HFFc6 (cell line): ENCODE results near the gene RAD51B. TPM values are rescaled to one million over a fixed set of nuclear protein-coding genes. Genes with fewer than 3 reads are reported as not detected.

Experiments
- DNase-seq: peaks from one replicate; pipeline ENCODE4 v3.0.0-alpha.2; 2018
- H3K27ac Mint-ChIP-seq: 2 replicates; pipeline ENCODE4 v1.8.0; 2020; ENCODE audit warnings: mild to moderate bottlenecking, mixed read lengths
- H3K27me3 Mint-ChIP-seq: 2 replicates; pipeline ENCODE4 v1.8.0; 2021; ENCODE audit warnings: mild to moderate bottlenecking, moderate library complexity, mixed read lengths; ENCODE audit not compliant: insufficient read depth
- H3K36me3 Mint-ChIP-seq: 2 replicates; pipeline ENCODE4 v1.8.0; 2021; ENCODE audit warnings: low read depth, mixed read lengths
- H3K4me1 Mint-ChIP-seq: 2 replicates; pipeline ENCODE4 v1.8.0; 2020; ENCODE audit warnings: low read depth, mixed read lengths
- H3K4me3 Mint-ChIP-seq: 2 replicates; pipeline ENCODE4 v1.8.0; 2020; ENCODE audit warnings: mild to moderate bottlenecking, moderate library complexity, mixed read lengths
- H3K9me3 Mint-ChIP-seq: 2 replicates; pipeline ENCODE4 v1.8.0; 2020; ENCODE audit warnings: mild to moderate bottlenecking, mixed read lengths
- total RNA-seq, 6 experiments: library from RNA; stranded (reverse); fragmentation: NEBNext Ultra II Directional; extraction: Animal tissue kit (Norgen Biotek cat#: 25700); gene quantifications; 2 replicates in 1 of 6; 3 replicates in 5 of 6; pipeline ENCODE4 v1.2.3, GENCODE V29; 2021
- TF ChIP-seq, protein P1 (sequence below): fragments of 200-600 bp; sonication (generic); IDR thresholded peaks from 2 replicates; pipeline ENCODE4 v1.5.0; 2021; ENCODE audit warnings: antibody characterized with exemption, mild to moderate bottlenecking

RAD51B gene
- total RNA-seq, 6 experiments from 2014 or later: 7.1 to 12.4 (median 9.6) TPM

DNA sequence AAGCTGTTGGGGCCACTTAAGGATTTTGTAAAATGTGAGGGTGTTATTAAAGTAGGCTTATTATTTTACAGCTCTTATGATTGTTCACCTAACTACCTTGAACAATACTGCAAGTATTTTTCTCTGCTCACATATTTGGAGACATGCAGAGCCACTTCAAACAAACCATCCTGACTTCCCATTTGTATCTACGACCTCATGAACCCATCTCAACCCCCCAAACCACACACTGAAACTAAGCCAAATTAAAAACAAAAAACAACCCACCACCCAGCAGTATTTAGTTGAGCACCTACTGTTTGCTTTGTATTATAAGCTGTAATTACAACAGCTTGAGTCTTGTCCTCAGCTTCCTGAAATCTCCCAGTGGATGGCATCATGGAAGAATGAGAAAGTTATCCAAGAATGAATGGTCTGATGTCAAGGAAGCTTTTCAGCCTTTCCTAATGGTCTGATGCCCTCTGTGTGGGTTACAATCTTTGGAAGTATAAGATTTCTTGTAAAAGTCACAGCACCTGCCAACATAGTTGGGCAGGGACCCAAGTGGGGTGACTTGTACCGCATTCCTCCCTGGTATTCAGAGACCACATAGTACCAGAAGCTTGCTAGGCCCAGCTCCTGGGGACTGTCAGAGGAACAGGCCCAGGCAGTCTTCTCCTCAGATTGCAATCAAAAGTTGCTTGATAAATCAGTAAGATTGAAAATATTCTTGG, 556.6 kb downstream of the RAD51B start:
- Mint-ChIP-seq H3K27ac (no peak overlapping the region), H3K27me3 (no peaks in the 10 kb centered on the region; the same call in 1 of the 2 replicates), H3K4me1 (peaks cover 37% of the 10 kb centered on the region), H3K36me3 (no peaks in the 10 kb centered on the region), H3K9me3 (no peaks in the 10 kb centered on the region), H3K4me3 (no peak overlapping the region)
- TF ChIP-seq, protein P1, sequence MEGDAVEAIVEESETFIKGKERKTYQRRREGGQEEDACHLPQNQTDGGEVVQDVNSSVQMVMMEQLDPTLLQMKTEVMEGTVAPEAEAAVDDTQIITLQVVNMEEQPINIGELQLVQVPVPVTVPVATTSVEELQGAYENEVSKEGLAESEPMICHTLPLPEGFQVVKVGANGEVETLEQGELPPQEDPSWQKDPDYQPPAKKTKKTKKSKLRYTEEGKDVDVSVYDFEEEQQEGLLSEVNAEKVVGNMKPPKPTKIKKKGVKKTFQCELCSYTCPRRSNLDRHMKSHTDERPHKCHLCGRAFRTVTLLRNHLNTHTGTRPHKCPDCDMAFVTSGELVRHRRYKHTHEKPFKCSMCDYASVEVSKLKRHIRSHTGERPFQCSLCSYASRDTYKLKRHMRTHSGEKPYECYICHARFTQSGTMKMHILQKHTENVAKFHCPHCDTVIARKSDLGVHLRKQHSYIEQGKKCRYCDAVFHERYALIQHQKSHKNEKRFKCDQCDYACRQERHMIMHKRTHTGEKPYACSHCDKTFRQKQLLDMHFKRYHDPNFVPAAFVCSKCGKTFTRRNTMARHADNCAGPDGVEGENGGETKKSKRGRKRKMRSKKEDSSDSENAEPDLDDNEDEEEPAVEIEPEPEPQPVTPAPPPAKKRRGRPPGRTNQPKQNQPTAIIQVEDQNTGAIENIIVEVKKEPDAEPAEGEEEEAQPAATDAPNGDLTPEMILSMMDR: no peak
- no peak for DNase-seq

- Mint-ChIP-seq H3K36me3 (no peaks in the 10 kb centered on the region), H3K27me3 (no peaks in the 10 kb centered on the region; the same call in 1 of the 2 replicates), H3K4me3 (no peak overlapping the region), H3K27ac (no peak overlapping the region), H3K9me3 (no peaks in the 10 kb centered on the region), H3K4me1 (peaks cover 45% of the 10 kb centered on the region)
- TF ChIP-seq, protein P1: no peak
- DNase-seq: no peak
Observed at GRCh38 chr14:68377006-68377405, 557.4 kb downstream of the RAD51B start.

DNA sequence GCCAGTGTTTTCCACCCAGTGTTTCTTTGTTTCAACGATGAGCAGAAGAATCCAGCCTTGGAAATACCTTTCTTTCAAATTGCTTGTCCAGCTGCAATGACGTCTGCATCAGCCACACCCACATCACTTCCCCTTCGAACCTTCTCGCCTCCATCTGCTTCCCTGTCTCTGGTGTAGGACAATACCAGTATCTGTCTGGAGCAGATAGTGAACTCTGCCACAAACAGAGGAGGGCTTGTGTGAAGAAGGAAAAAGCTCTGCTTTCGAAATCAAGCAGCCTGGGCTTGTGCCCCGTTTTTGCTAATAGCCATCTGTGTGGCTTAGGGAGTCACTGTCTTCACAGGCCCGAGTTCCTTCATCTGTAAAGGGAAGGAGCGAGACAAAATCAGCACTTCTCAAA, 557.9 kb downstream of the RAD51B start:
- Mint-ChIP-seq H3K27me3 (no peaks in the 10 kb centered on the region; the same call in 1 of the 2 replicates), H3K4me1 (peaks cover 48% of the 10 kb centered on the region), H3K27ac (no peak overlapping the region), H3K4me3 (no peak overlapping the region), H3K36me3 (no peaks in the 10 kb centered on the region), H3K9me3 (no peaks in the 10 kb centered on the region)
- no peak for DNase-seq
- TF ChIP-seq, protein P1: no peak

GRCh38 chr14:68379510-68380328, 560.1 kb downstream of the RAD51B start:
- Mint-ChIP-seq H3K4me3 (no peak overlapping the region), H3K4me1 (peaks cover 58% of the 10 kb centered on the region)

DNA sequence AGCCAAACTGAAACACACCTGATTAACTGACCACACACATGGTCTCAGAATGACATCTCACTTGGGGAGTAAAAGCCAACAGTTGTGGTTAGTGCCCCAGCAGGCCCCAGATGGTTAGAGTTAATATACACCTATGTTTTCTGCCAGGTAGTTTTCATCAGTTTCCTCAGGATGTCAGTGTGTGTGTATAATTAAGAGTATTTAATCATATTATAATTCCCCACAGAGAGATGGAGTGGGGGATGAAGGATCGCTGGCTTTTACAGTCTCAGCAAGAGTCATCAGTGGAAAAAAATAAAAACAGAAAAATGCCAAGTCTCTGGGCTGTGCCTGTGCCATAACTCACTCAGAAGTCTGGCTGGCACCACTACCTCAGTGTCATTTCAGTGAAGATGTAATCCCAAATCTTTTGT, 560.8 kb downstream of the RAD51B start:
- DNase-seq: no peak
- peaks cover 58% of the 10 kb centered on the region for H3K4me1 Mint-ChIP-seq
- peak overlapping the region; percentile 51 for H3K27ac Mint-ChIP-seq
- H3K36me3 Mint-ChIP-seq: no peaks in the 10 kb centered on the region
- no peaks in the 10 kb centered on the region for H3K9me3 Mint-ChIP-seq
- peaks cover 1% of the 10 kb centered on the region for H3K27me3 Mint-ChIP-seq
- peak overlapping the region; percentile 7; the same call in 1 of the 2 replicates for H3K4me3 Mint-ChIP-seq
- TF ChIP-seq, protein P1: no peak

More at GRCh38 chr14:68379510-68380328, 560.1 kb downstream of the RAD51B start:
- no peak for DNase-seq
- Mint-ChIP-seq H3K27me3 (no peaks in the 10 kb centered on the region; the same call in 1 of the 2 replicates), H3K9me3 (no peaks in the 10 kb centered on the region), H3K36me3 (no peaks in the 10 kb centered on the region), H3K27ac (peak overlapping the region; percentile 51; the same call in 1 of the 2 replicates)
- TF ChIP-seq, protein P1: no peak
